Spleen (tissue), 11 donors: ENCODE data around the gene LCK. TPM values are rescaled to one million over a fixed set of nuclear protein-coding genes. Genes with fewer than 3 reads are reported as not detected.
"Not testable (repeated sequence)": the region's sequence is repeated elsewhere in the genome, so short reads cannot be mapped to it uniquely, and the experiment has no call there.

Experiments
- DNase-seq: peaks from one replicate; pipeline ENCODE4 v3.0.0-alpha.2; 2020
- H3K27ac ChIP-seq, 8 donors: fragments of 200-600 bp; sonication (generic) in 7 of 8; 1 replicate in 4 of 8; 2 replicates in 4 of 8; pipeline versions ENCODE4 v1.5.0 to v1.8.0; 2016 to 2021; ENCODE audit warnings: inconsistent platforms in 4 of 8, mild to moderate bottlenecking in 4 of 8, moderate library complexity in 1 of 8
- H3K27me3 ChIP-seq, 7 donors: fragments of 200-600 bp; sonication (generic) in 6 of 7; replicated peaks in 1 of 7; 1 replicate in 4 of 7; 2 replicates in 3 of 7; pipeline versions ENCODE4 v1.5.0 to v1.8.0; 2016 to 2021; ENCODE audit warnings: inconsistent platforms in 3 of 7, mild to moderate bottlenecking in 1 of 7
- H3K36me3 ChIP-seq, 6 donors: fragments of 200-600 bp; sonication (generic) in 5 of 6; 1 replicate in 4 of 6; 2 replicates in 2 of 6; pipeline versions ENCODE4 v1.5.0 to v1.8.0; 2016 to 2021; ENCODE audit warnings: inconsistent platforms in 2 of 6
- H3K4me1 ChIP-seq, 6 donors: fragments of 200-600 bp; sonication (generic) in 5 of 6; 1 replicate in 3 of 6; 2 replicates in 3 of 6; pipeline versions ENCODE4 v1.5.0 to v1.8.0; 2016 to 2021; ENCODE audit warnings: inconsistent platforms in 3 of 6
- H3K4me3 ChIP-seq, 8 donors: fragments of 200-600 bp; sonication (generic) in 7 of 8; 1 replicate in 4 of 8; 2 replicates in 4 of 8; pipeline versions ENCODE4 v1.5.0 to v1.8.0; 2016 to 2021; ENCODE audit warnings: inconsistent platforms in 4 of 8, mild to moderate bottlenecking in 4 of 8, moderate library complexity in 2 of 8
- H3K9me3 ChIP-seq, 8 donors: fragments of 200-600 bp; sonication (generic) in 7 of 8; 1 replicate in 4 of 8; 2 replicates in 4 of 8; pipeline versions ENCODE4 v1.5.0 to v1.8.0; 2016 to 2021; ENCODE audit warnings: inconsistent platforms in 4 of 8
- CTCF ChIP-seq, 11 experiments: fragments of 200-600 bp in 7 of 11; fragments of 450-650 bp in 4 of 11; sonication (generic) in 4 of 11; IDR thresholded peaks in 8 of 11; conservative IDR thresholded peaks in 3 of 11; 1 replicate in 7 of 11; 2 replicates in 4 of 11; pipeline versions ENCODE4 v1.4.0 to v1.8.0; 2016 to 2021; ENCODE audit warnings: antibody characterized with exemption in 11 of 11, inconsistent platforms in 4 of 11, mild to moderate bottlenecking in 1 of 11
- POLR2A ChIP-seq, 3 donors: fragments of 450-650 bp; IDR thresholded peaks; one replicate each; pipeline ENCODE4 v1.5.1; 2017; ENCODE audit warnings: antibody characterized with exemption in 3 of 3, mild to moderate bottlenecking in 1 of 3
- POLR2AphosphoS5 ChIP-seq, 3 donors: sonication (generic); formaldehyde crosslinking; IDR thresholded peaks; one replicate each; pipeline ENCODE4 v1.5.1; 2017; ENCODE audit warnings: antibody characterized with exemption in 3 of 3
- WGBS, 5 donors: extraction: QIAGEN DNeasy Blood & Tissue Kit in 3 of 5; methylation state at CpG; one replicate each; pipeline versions ENCODE4 v1.1.5 to v1.1.7; 2013 to 2018; 5-methylcytosine and 5-hydroxymethylcytosine counted together
- intact Hi-C: fragments of 100-400 bp; cut with DNase I; formaldehyde crosslinking; loops from one replicate; pipeline ENCODE4 v1.15.0; 2023; ENCODE audit warnings: low total_unique reads
- polyA plus RNA-seq, 3 donors: library from polyadenylated mRNA; stranded (reverse); fragments of 200-250 nt; gene quantifications; one replicate each; pipeline ENCODE4 v1.2.1, GENCODE V29; 2013
- total RNA-seq, 7 donors: library from RNA; depleted of rRNA in 3 of 7; stranded (reverse); fragments of >200 nt in 3 of 7; fragmentation: NEBNext Ultra II Directional in 4 of 7; extraction: Animal tissue kit (Norgen Biotek cat#: 25700) in 4 of 7; gene quantifications; one replicate each; pipeline versions ENCODE4 v1.1.0 to v1.2.1, GENCODE V29; 2016 to 2021
- donor health status: healthy with polysubstance abuse.
- donor health status: DM: no; HTN: no; CAD: no; lungs with moderate emphysema.
- donor health status: DM: no; HTN: no; CAD: no.
- donor health status: Bipolar disorder and iron deficiency.
- donor health status: healthy.
- donor health status: DM: no; HTN: no; CAD: no.
- donor health status: DM: yes; HTN: yes; CAD: no.

Gene LCK
- total and polyA plus RNA-seq, 10 donors, result 37.9 to 84.5 (median 53.1) TPM

- WGBS, 5 donors, result 82 to 93% (median 88%) methylated on average over 6 of the region's 6 CpGs
- Histone ChIP-seq H3K9me3 (no peaks in the 10 kb centered on the region), H3K4me3 (peak overlapping the region in 1 of 8 donors; percentile 71), H3K27me3 (no peaks in the 10 kb centered on the region), H3K4me1 (peaks cover 8 to 87% (median 51%) of the 10 kb centered on the region in 6 donors), H3K27ac (peak overlapping the region in 4 of 8 donors; percentile 89 to 96 (median 92)), H3K36me3 (no peaks in the 10 kb centered on the region)
- no peak for TF ChIP-seq POLR2A (IDR thresholded peaks at IDR 0.05)
- no peak for TF ChIP-seq POLR2AphosphoS5 (IDR thresholded peaks at IDR 0.05)
- TF ChIP-seq CTCF (IDR thresholded peaks at IDR 0.05 in 8 of 11, conservative IDR thresholded peaks at IDR 0.05 in 3 of 11), result no peak
- intact Hi-C loops, result no loop called here
- DNase-seq, result no peak
Observed at GRCh38 chr1:32257227-32257508, 6.1 kb downstream of the LCK start.

DNA sequence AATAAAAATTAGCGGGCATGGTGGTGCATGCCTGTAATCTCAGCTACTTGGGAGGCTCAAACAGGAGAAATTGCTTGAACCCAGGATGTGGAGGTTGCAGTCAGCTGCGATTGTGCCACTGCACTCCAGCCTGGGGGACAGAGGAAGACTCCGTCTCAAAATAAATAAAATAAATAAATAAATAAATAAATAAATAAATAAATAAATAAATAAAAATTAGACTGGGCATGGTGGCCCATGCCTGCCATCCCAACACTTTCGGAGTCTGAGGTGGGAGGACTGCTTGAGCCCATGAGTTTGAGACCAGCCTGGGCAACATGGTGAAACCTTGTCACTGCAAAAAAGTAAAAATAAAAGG is 12.2 kb downstream of the LCK start:
- Histone ChIP-seq H3K4me1 (peaks cover 5 to 77% (median 41%) of the 10 kb centered on the region in 6 donors), H3K27ac (peak overlapping the region in 2 of 8 donors; percentile 49 to 73)
- H3K27me3 ChIP-seq, H3K9me3 ChIP-seq, DNase-seq, H3K36me3 ChIP-seq, intact Hi-C loops, H3K4me3 ChIP-seq: not testable (repeated sequence)
- whole genome bisulfite sequencing, 5 donors, result 93 to 95% (median 94%) methylated on average over 4 of the region's 4 CpGs

- no peak for DNase-seq
- Histone ChIP-seq H3K4me3 (peak overlapping the region in 1 of 8 donors; percentile 12), H3K4me1 (peaks cover 5 to 77% (median 41%) of the 10 kb centered on the region in 6 donors), H3K36me3 (no peaks in the 10 kb centered on the region), H3K27me3 (no peaks in the 10 kb centered on the region), H3K27ac (peak overlapping the region in 3 of 8 donors; percentile 30 to 73 (median 49)), H3K9me3 (no peaks in the 10 kb centered on the region)
- TF ChIP-seq POLR2AphosphoS5 (IDR thresholded peaks at IDR 0.05) (no peak), CTCF (IDR thresholded peaks at IDR 0.05 in 8 of 11, conservative IDR thresholded peaks at IDR 0.05 in 3 of 11) (no peak), POLR2A (IDR thresholded peaks at IDR 0.05) (no peak)
- WGBS, 5 donors, result 52 to 73% (median 64%) methylated on average over 4 of the region's 4 CpGs
- intact Hi-C loops, result no loop called here
Observed at GRCh38 chr1:32263744-32264143, 12.7 kb downstream of the LCK start.

GRCh38 chr1:32265846-32266245 is 14.8 kb downstream of the LCK start:
- H3K27ac ChIP-seq, result peak overlapping the region in 2 of 8 donors; percentile 36 to 49
- TF ChIP-seq POLR2A (IDR thresholded peaks at IDR 0.05), result no peak
- no peak for TF ChIP-seq CTCF (IDR thresholded peaks at IDR 0.05 in 8 of 11, conservative IDR thresholded peaks at IDR 0.05 in 3 of 11)
- TF ChIP-seq POLR2AphosphoS5 (IDR thresholded peaks at IDR 0.05), result no peak
- H3K36me3 ChIP-seq, result no peaks in the 10 kb centered on the region
- no peaks in the 10 kb centered on the region for H3K27me3 ChIP-seq
- no peak for DNase-seq
- WGBS, 5 donors, result 91 to 98% (median 93%) methylated on average over 9 of the region's 9 CpGs
- H3K4me3 ChIP-seq, result no peak overlapping the region
- no peaks in the 10 kb centered on the region for H3K9me3 ChIP-seq
- intact Hi-C loops, result no loop called here
- peaks cover 5 to 66% (median 37%) of the 10 kb centered on the region in 6 donors for H3K4me1 ChIP-seq
